Chondrocyte (in vitro differentiated cells): ENCODE measurements around the gene PRKAR1B. TPM values are rescaled to one million over a fixed set of nuclear protein-coding genes. Genes with fewer than 3 reads are reported as not detected.
A peak's percentile ranks its signal among the peaks of the same experiment; 100 is the strongest.

ENCODE experiments used
- DNase-seq: peaks from one replicate; pipeline ENCODE4 v3.0.0; 2021; ENCODE audit warnings: mixed read lengths, low spot score
- H3K27ac Mint-ChIP-seq: one replicate; pipeline ENCODE4 v1.8.0; 2021; ENCODE audit warnings: mild to moderate bottlenecking, moderate library complexity, mixed read lengths; ENCODE audit not compliant: unreplicated experiment
- H3K27me3 Mint-ChIP-seq: 2 replicates; pipeline ENCODE4 v1.8.0; 2021; ENCODE audit warnings: low read depth, mixed read lengths
- H3K36me3 Mint-ChIP-seq: 2 replicates; pipeline ENCODE4 v1.8.0; 2021; ENCODE audit warnings: low read depth, mixed read lengths
- H3K4me1 Mint-ChIP-seq: 2 replicates; pipeline ENCODE4 v1.8.0; 2021; ENCODE audit warnings: low read depth, mild to moderate bottlenecking, mixed read lengths
- H3K4me3 Mint-ChIP-seq: one replicate; pipeline ENCODE4 v1.8.0; 2021; ENCODE audit warnings: mild to moderate bottlenecking, moderate library complexity, mixed read lengths; ENCODE audit not compliant: unreplicated experiment
- H3K9me3 Mint-ChIP-seq: 2 replicates; pipeline ENCODE4 v1.8.0; 2021; ENCODE audit warnings: low read depth, mixed read lengths
- CTCF ChIP-seq: fragments of 200-600 bp; sonication (generic); IDR thresholded peaks from 2 replicates; pipeline ENCODE4 v1.5.0; 2021; ENCODE audit warnings: antibody characterized with exemption, mild to moderate bottlenecking, moderate library complexity
- total RNA-seq: library from RNA; stranded (reverse); gene quantifications from 3 replicates; pipeline ENCODE4 v1.2.1, GENCODE V29; 2021

The PRKAR1B gene
- total RNA-seq, 1 donor from 2014 or later, result 7.7 TPM

GRCh38 chr7:666454-667292, 60.4 kb downstream of the PRKAR1B start:
- Mint-ChIP-seq H3K27ac (no peak overlapping the region), H3K9me3 (peaks cover 3% of the 10 kb centered on the region), H3K4me1 (peaks cover 36% of the 10 kb centered on the region), H3K27me3 (no peaks in the 10 kb centered on the region), H3K4me3 (no peak overlapping the region), H3K36me3 (peaks cover 4% of the 10 kb centered on the region)
- TF ChIP-seq CTCF, result no peak
- DNase-seq, result no peak

GRCh38 chr7:665736-666453, 61.2 kb downstream of the PRKAR1B start:
- H3K27me3 Mint-ChIP-seq, result no peaks in the 10 kb centered on the region
- peaks cover 3% of the 10 kb centered on the region for H3K9me3 Mint-ChIP-seq
- H3K36me3 Mint-ChIP-seq, result peaks cover 4% of the 10 kb centered on the region
- no peak overlapping the region for H3K4me3 Mint-ChIP-seq
- no peak for DNase-seq
- H3K27ac Mint-ChIP-seq, result peak overlapping the region; percentile 82
- peaks cover 36% of the 10 kb centered on the region for H3K4me1 Mint-ChIP-seq
- peak; percentile 38 for TF ChIP-seq CTCF

- no peak for DNase-seq
- Mint-ChIP-seq H3K4me3 (no peak overlapping the region), H3K36me3 (peaks cover 4% of the 10 kb centered on the region), H3K9me3 (peaks cover 3% of the 10 kb centered on the region), H3K27ac (peak overlapping the region; percentile 82), H3K4me1 (peaks cover 36% of the 10 kb centered on the region), H3K27me3 (no peaks in the 10 kb centered on the region)
- no peak for TF ChIP-seq CTCF
These were observed 61.9 kb downstream of the PRKAR1B start for GRCh38 chr7:664997-665735.

GRCh38 chr7:664402-664775, 62.7 kb downstream of the PRKAR1B start:
- Mint-ChIP-seq H3K9me3 (peaks cover 3% of the 10 kb centered on the region), H3K27ac (no peak overlapping the region), H3K27me3 (no peaks in the 10 kb centered on the region), H3K36me3 (peaks cover 4% of the 10 kb centered on the region), H3K4me3 (no peak overlapping the region), H3K4me1 (peaks cover 36% of the 10 kb centered on the region)
- no peak for DNase-seq
- TF ChIP-seq CTCF, result no peak

- Mint-ChIP-seq H3K27me3 (no peaks in the 10 kb centered on the region), H3K4me3 (no peak overlapping the region), H3K9me3 (no peaks in the 10 kb centered on the region), H3K4me1 (peaks cover 36% of the 10 kb centered on the region), H3K36me3 (no peaks in the 10 kb centered on the region), H3K27ac (no peak overlapping the region)
- no peak for TF ChIP-seq CTCF
- no peak for DNase-seq
These were observed 64.5 kb downstream of the PRKAR1B start for GRCh38 chr7:662576-662975.
